Measurements from ENCODE around the gene ARMC10.
"Not testable (repeated sequence)": the region's sequence is repeated elsewhere in the genome, so short reads cannot be mapped to it uniquely, and the experiment has no call there.

Gene ARMC10

DNA sequence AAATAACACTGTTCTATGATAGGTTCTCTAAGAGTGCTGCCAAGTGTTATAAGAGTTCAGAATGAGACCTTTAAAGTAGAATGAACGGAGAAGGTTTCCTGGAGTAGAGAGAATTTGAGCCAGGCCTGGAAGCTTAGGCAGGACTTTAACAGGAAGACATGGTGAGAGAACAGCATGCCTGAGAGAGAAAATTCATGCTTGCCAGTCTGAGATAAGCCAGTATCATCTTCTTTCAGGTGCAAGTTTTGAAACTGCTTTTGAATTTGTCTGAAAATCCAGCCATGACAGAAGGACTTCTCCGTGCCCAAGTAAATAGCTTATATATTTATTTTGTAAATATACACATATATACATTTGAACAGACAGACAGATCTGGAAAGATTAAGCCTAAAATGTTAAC, 22.1 kb downstream of the ARMC10 start:
- CTCF ChIA-PET = interaction anchor here (0.7 to 1.0 kb wide), 2 partner anchors 23 to 39 kb away, joined by 3 to 6 read pairs; no protein-coding TSS in a partner anchor
- POLR2A ChIA-PET (ENCODE audit: low non-redundant PET) = no interaction called here
- TF ChIP-seq, protein P1, sequence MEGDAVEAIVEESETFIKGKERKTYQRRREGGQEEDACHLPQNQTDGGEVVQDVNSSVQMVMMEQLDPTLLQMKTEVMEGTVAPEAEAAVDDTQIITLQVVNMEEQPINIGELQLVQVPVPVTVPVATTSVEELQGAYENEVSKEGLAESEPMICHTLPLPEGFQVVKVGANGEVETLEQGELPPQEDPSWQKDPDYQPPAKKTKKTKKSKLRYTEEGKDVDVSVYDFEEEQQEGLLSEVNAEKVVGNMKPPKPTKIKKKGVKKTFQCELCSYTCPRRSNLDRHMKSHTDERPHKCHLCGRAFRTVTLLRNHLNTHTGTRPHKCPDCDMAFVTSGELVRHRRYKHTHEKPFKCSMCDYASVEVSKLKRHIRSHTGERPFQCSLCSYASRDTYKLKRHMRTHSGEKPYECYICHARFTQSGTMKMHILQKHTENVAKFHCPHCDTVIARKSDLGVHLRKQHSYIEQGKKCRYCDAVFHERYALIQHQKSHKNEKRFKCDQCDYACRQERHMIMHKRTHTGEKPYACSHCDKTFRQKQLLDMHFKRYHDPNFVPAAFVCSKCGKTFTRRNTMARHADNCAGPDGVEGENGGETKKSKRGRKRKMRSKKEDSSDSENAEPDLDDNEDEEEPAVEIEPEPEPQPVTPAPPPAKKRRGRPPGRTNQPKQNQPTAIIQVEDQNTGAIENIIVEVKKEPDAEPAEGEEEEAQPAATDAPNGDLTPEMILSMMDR (conservative IDR thresholded peaks at IDR 0.05; ENCODE audit: low read depth) = no peak
- no peak for DNase-seq (ENCODE audit: low spot score)
- no peak overlapping the region for H3K27ac ChIP-seq

DNA sequence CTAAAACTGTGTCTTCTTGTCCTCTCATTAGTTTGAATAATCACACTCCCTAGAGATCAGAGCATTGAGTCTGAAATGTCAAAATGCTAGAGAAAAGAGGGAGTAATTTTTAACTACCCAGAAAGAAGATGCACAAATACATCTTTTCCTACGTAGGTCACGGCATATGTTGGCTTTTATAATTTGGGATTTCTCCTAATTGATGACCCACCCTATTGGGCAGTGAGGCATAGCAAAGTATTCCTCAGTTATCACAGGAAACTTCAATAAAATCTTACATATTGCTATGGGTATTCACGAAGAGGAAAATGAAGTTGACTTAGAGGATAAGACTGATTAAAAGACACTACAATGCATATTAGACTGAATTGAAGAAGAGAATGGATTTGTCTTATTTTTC, 25.4 kb downstream of the ARMC10 start:
- POLR2A ChIA-PET (ENCODE audit: low non-redundant PET) = no interaction called here
- CTCF ChIA-PET = no interaction called here
- no peak for DNase-seq (ENCODE audit: low spot score)
- no peak overlapping the region for H3K27ac ChIP-seq
- TF ChIP-seq, protein P1 (conservative IDR thresholded peaks at IDR 0.05; ENCODE audit: low read depth) = no peak

DNA sequence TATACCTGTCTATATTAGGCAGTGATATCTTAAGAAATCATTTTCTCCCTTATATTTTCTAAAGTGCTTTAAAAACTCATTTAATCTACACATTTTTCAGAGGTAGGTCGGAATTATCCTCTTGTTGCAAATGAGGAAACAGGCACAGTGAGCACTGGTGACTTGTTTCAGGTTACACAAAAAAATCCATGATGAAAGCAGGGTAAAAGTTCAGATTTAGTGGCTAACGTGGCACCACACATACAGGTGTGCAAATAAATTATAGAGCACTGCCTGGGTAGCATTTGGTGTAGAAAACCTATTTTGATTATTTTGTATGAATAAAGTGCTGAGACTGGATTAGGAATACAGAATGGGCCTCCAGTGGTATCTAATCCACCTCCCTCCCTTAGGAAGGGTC, 26.6 kb downstream of the ARMC10 start:
- ChIA-PET POLR2A (ENCODE audit: low non-redundant PET) (no interaction called here), CTCF (no interaction called here)
- no peak for DNase-seq (ENCODE audit: low spot score)

DNA sequence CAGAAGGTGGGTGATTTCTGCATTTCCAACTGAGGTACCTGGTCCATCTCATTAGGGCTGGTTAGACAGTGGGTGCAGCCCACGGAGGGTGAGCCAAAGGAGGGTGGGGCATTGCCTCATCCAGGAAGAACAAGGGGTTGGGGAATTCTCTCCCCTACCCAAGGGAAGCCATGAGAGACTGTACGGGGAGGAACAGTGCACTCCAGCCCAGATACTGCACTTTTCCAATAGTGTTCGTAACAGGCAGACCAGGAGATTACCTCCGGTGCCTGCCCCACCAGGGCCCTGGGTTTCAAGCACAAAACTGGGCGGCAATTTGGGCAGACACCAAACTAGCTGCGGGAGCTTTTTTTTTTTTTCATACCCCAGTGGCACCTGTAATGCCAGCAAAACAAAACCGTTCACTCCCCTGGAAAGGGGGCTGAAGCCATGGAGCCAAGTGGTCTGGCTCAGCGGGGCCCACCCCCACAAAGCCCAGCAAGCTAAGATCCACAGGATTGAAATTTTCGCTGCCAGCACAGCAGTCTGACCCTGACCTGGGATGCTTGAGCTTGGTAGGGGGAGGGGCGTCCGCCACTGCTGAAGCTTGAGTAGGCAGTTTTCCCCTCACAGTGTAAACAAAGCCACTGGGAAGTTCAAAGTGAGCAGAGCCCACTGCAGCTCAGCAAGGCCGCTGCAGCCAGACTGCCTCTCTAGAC, 31.2 kb downstream of the ARMC10 start:
- H3K27ac ChIP-seq = no peak overlapping the region
- ChIA-PET CTCF (no interaction called here), POLR2A (ENCODE audit: low non-redundant PET) (no interaction called here)
- TF ChIP-seq, protein P1 (conservative IDR thresholded peaks at IDR 0.05; ENCODE audit: low read depth) = no peak
- DNase-seq (ENCODE audit: low spot score) = no peak

More for the DNA sequence above, 26.6 kb downstream of the ARMC10 start:
- H3K27ac ChIP-seq = no peak overlapping the region
- TF ChIP-seq, protein P1 (conservative IDR thresholded peaks at IDR 0.05; ENCODE audit: low read depth) = no peak

DNA sequence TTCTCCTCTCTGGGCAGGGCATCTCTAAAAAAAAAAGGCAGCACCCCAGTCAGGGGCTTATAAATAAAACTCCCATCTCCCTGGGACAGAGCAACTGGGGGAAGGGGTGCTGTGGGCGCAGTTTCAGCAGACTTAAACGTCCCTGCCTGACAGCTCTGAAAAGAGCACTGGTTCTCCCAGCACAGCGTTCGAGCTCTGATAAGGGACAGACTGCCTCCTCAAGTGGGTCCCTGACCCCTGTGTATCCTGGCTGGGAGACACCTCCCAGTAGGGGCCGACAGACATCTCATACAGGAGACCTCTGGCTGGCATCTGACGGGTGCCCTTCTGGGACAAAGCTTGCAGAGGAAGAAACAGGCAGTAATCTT, 31.7 kb downstream of the ARMC10 start:
- CTCF ChIA-PET; POLR2A ChIA-PET (ENCODE audit: low non-redundant PET); DNase-seq (ENCODE audit: low spot score); H3K27ac ChIP-seq: not testable (repeated sequence)

DNA sequence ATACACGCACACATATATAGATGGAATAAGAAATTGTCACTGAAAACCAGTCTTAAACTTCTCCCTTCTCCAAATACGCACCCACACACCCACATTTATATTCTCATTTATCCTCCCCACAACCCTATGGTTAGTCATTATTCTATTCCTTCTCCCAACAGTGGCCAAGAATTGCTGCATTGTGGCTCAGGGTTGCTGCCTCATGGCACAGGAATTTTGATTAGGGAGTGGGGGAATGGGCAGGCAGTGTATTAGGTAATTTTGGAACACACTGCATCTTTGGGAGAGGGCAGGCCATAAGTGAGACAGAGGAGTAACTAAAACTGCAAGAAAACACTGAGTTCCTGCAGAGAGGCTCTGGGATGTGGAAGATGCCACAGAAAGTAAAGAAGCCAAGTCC, 38.2 kb downstream of the ARMC10 start:
- DNase-seq (ENCODE audit: low spot score) = peak; percentile 79
- ChIA-PET POLR2A (ENCODE audit: low non-redundant PET) (no interaction called here), CTCF (interaction anchor here (0.6 kb wide), 1 partner anchor 27 kb away, joined by 3 read pairs; no protein-coding TSS in a partner anchor)
- peak overlapping the region; percentile 63; the same call in 1 of the 2 replicates for H3K27ac ChIP-seq
- TF ChIP-seq, protein P1 (conservative IDR thresholded peaks at IDR 0.05; ENCODE audit: low read depth) = no peak

DNA sequence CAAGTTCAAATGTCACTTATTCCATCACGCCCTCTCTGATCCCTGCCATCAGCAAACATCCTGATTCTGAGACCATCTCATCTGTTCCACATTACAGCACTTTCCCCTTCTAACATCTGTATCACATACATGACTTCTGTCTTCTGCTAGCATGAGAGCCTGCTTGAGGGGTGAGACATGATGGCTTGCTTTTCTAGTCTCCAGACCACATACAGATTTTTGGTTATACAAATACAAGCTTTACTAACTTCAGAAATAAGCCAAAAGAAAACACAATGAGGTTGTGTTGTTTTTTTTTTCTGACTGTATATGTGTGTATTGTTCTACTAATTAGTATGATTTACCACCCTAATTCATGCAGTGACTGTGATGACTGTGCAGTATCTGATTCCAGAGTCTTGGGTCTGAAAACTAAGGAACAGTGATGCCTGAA, 39.7 kb downstream of the ARMC10 start:
- POLR2A ChIA-PET (ENCODE audit: low non-redundant PET) = no interaction called here
- no peak overlapping the region for H3K27ac ChIP-seq
- CTCF ChIA-PET = interaction anchor here (0.6 kb wide), 1 partner anchor 12 kb away, joined by 3 read pairs; no protein-coding TSS in a partner anchor
- TF ChIP-seq, protein P1 (conservative IDR thresholded peaks at IDR 0.05; ENCODE audit: low read depth) = no peak
- DNase-seq (ENCODE audit: low spot score) = no peak

Data from RWPE1 (cell line).